Activated CD4-positive, CD25-positive, alpha-beta regulatory T cell treated with anti-CD3 and anti-CD28 coated beads, Interleukin-2, amount 50 U/mL, for 16 hours (primary cell): ENCODE data around the gene BCAS1.
A peak's percentile ranks its signal among the peaks of the same experiment; 100 is the strongest.
"Not testable (repeated sequence)": the region's sequence is repeated elsewhere in the genome, so short reads cannot be mapped to it uniquely, and the experiment has no call there.

ENCODE experiments used
- DNase-seq: peaks from one replicate; pipeline ENCODE4 v3.0.0-alpha.2; 2020; ENCODE audit warnings: low read depth, low spot score

BCAS1 gene

DNA sequence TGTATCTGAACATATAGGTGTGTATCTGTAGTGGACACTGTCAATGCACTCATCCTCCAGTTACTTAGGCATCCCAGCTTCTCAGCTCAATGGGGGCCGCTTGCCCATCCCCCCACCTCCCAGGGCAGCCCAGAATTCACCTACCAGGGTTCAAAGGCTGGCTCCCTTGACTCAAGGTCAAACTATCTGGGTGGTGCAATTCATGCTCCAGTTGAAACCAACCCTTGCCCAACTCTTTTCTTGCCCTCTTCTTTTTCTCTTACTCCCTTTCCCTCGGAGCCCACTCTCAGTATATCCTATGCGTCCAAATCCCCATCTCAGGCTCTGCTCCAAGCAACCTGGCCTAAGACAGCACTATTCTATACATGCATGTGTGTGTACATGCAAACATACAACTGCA, 127.4 kb downstream of the BCAS1 start:
- DNase-seq = no peak

DNA sequence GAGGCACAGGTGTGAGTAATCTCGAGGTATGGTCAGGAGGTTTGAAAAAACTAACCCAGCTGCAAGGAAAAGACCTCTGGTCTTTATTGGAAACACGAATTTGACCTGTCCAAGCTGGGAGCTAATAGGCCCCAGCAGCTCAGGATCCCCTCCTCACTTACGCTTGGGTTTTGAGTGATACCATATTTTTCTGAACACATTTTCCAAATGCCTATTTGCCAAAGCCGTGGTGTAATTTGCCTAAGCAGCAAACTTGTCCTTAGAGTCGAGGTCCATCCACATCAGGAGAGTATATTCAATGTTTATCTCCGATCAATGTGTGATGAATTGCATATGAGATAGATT, 128.0 kb downstream of the BCAS1 start:
- no peak for DNase-seq

DNA sequence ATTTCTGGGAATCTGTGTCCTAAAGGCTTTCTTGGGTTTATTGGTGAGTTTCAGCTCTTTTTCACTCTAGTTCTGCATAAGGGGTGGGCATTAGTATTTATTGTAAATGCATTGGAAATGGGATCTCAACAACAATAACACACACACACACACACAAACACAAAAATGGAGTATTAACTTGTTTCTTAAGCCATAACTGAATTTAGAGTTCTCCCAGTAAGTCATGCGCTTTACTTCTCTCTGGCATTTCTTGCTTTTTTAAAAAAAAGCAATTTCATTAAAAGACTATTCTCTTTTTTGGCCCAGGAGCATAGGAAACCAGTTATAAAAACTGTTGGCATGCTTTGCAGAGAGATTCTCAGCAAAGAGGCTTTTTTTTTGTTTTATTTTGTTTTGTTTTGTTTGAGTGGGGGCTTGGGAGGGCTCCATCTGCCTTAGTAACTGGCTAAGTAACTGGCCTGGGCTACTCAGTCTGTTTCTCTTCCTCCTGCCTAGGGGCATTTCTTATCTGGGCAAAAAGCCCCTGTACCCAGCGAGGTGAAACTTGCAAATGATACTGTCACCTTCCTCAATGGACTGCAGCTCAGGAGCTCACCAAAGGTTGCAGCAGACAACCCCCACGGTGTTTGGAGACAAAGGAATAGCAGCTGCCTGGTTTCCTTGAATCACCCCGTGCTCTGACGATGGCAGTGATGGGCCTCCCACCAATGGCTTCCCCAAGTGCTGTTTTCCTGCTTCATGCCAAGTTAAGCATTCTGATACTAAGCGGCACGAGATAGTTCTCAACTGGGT, 128.5 kb downstream of the BCAS1 start:
- no peak for DNase-seq

DNA sequence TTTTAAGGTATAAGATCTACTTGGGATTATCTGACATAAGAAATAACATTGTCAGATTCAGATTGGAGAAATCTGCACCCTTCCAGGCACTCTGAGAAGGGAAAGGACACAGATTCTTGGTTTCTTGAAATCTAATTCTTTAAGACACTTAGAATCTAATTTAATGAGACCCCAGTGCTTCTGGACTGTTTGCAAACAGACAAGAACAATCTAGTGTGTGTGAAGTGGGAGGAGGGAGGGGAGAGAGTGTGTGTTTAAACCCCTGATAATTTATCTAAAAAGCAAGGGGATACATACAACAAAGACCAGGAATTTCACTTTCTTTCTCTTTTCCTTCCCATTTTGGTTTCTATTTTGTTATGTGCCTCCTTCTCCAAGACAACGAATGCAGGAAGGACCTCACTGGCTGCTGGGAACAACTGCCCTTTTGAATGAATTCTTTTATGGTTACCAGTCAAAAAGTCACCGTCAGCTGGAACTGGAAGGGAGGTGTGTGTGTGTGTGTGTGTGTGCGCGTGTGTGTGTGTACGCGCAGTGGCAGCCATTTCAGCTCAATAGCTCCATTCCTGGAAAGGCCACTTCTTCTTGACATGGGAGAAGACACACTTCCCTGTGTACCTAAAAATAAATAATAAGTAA, 129.4 kb downstream of the BCAS1 start:
- DNase-seq = no peak

DNA sequence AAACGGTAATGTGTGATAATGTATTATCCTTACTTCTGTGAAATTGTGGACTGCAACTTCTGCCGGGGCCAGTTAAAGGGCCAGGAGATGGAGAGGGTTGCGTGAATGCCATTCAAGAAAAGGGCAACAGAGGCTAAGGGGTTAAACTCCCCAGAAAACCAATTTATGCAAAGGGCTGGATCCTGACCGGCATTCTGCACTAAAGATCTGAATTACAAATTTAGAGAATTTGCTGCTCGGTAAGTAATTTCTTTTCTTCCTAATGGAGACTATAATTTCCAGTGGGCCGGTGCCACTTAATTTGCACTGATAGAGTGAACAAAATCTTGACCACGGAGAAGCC, 130.1 kb downstream of the BCAS1 start:
- DNase-seq = no peak

DNA sequence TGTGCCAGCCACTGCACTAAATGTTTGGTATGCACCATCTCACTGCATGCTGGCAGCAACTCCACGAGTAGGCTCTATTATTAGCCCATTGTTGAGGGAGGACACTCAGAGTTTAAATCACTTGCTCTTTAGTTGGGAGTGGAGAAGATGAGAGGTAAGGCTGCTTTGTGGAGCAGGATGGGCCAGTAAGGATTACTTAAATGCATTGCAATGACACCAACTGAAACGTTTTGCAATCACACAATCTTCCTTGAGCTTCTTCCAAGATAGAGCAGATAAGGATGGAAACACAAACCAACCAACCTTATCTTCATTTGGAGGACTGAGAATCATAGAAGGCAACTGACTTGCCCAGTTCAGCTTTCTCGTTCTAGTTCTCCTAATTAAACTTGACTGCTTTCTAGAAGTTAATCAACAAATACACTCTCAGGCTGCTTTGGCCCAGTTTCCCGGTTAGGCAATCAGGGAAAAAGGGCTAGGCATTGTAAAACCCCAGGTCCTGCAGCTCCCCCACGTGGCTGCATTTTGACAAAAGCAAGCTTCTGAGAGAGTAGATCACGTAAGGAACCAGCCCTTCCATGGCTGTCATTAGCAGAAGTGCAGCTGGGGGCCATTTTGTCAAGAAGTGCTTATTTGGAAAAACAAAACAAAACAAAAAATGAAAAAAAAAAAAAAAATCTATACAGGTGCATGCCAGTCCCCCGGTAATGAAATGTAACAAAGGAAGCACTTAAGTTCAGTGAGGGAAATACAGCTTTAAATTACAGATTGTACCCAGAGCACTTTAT, 130.6 kb downstream of the BCAS1 start:
- peak; percentile 21 for DNase-seq

DNA sequence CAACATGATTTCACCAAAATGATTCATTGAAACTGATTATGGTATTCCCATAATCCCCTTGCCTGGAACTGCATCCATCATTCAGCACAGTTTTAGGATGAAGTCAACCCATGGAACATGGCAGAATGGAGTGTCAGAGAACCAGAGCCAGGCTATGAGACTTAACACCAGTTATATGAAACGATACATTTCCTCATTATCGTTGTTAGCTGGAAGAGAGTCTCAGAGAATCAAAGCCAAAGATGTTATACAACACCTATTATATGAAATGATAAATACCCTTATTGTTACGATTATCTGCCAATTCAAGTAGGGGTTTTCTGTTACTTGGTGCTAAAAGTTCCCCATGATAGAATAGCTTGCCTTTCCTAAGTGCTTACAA, 131.2 kb downstream of the BCAS1 start:
- no peak for DNase-seq

DNA sequence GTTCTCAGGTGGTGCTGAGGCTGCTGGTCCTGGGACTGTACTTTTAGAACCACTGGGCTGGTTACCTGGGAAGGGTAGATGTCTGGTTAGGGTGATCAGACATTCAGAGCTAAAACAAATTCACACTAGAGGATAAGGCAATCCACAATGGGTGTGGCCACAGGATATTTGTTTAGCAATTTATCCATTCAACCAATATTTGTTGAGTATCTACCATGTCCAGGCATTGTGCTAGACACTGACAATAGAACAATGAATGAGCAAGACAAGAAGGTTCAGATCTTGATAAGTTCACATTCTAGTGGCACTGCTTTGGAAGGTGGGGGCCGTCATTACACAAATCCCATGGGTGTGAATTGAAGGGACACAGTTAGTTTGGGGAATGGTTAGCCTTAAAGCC, 131.7 kb downstream of the BCAS1 start:
- no peak for DNase-seq

DNA sequence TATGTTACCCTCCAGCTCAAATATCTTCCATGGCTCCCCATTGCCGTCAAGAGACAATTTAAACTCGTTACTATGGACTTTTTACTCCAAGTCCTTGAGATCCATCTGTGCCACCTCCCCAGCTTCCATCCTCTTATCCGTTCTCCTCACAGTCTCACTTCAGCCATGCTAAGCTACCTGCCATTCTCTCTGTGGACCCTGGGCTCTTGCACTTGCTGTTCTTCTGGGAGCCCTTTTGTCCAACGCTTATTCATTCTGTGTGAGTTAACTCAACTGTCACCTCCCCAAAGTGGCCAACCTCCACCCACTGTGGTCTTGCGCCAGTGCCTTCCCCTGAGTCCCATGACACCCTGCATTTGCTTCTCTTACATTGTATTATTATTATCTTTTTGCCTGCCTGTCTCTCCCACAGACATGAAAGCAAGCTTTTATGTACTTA, 132.4 kb downstream of the BCAS1 start:
- DNase-seq = no peak

DNA sequence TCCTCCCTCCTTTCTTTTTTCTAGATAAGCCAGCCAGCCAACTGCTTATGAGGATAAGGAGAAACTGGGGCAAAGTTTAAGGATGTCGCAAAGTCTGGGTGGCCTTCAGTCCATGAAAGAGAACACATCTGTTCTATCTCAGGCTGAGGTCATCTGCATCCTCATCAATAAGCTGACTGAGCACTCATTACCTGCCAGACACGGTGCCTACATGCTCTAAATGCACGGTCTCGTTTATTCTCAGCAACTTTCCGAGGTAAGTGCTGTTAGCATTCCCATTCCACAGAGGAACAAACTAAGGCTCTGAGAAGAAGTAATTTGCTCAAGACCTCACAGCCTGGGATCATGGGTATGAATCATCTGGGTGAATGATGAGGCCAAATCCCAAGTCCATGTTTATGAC, 133.1 kb downstream of the BCAS1 start:
- no peak for DNase-seq

DNA sequence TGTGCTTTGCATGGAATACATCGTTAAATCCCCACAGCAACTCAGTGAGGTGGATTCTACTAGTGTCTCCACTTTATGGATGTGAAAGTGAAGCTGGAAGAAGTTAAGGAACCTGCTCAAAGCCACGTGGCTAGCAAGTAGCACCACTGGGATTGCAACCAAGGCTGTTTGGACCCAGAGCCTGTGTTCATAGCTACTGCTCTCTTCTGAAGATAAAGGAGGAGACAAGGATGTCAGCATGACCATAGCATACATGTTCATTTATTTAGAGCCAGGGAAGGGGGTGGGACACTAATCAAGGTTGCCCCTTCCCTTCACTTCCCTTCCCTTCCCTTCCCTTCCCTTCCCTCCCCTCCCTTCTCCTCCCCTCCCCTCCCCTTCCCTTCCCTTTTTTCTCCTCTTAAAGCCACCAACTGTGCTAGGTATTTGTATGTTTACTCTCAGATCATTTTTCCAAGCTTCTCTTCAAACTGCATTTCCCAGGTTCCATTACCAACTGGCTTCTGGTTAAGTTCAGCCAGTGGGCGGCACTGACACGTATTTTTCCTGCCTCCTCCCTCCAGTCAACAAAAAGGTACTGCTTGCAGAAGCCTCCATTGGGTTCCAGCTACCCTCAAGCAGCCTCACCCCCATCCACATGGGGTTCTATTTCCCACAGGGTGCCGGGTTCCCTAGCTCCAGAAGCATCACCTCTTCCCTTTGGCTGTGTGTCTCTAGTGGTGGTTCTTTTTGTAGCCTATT, 134.9 kb downstream of the BCAS1 start:
- DNase-seq = no peak

DNA sequence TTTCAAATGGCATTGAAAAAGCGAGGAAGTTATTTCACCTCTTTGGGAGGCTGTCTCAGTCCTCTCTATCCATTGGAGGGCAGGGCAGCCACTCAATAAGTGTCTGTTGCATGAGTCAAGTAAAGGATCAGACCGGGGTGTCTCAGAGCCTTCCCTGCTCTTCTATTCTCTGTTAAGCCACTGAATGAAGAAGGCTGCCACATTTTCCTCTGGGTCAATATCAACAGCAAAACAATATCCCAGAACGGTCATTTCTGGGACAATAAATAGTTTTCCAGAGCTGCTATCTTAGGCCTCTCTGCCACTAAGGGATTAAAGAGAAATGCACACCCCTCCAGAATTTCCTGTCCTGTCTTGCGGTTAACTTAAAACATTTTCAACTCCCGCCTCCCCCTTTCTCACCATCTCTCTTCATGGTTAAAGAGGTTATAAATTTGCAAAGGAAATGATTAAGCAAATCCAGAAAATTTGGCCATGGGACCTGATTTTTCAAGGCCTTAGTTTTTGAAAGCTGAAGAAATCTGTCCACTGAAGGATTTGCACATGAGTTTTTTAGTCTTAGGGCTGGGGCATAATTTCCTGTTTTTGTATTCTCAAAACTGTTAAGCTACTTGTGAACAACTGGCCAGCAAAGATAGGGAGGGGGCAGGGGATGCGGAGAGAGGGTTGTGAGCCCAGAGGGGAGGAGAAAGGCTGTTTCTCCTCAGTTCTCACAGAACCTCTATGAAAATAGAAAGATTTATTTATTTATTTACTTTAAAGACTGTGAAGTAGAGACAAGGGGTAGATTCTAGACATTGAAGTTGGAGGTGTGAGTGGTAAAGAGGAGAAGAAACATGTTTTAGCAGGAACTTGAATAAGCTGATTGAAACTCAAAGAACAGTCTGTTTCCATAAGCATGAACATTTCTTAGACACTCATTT, 135.7 kb downstream of the BCAS1 start:
- no peak for DNase-seq

DNA sequence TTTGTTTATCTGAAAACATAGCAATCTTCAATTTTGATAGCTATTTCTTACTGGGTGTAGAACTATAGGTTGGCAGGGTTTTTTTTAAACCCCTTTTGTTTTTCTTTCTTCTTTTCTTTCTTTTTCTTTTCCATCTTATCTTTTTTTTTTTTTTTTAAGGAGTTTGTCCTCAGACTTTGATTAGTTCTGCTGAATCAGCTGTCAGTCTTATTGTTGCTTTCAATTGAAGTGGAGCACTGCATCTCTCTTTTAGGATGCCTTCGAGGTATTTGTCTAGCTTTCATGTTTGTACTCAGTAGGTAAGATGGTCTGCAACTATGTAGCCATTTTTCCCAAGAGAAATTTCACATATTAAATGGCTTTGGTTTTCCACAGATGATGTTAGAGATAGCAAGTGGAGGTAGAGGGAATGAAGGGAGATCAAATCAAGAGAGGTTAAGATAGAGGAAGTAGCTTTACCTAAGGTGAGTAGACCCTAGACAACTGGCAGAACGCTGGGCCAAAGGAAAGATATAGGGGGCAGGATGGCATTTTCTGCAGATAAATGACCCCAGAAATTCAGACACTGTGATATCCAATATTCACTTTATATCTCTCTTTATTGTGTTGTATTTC, 137.1 kb downstream of the BCAS1 start:
- DNase-seq = no peak

DNA sequence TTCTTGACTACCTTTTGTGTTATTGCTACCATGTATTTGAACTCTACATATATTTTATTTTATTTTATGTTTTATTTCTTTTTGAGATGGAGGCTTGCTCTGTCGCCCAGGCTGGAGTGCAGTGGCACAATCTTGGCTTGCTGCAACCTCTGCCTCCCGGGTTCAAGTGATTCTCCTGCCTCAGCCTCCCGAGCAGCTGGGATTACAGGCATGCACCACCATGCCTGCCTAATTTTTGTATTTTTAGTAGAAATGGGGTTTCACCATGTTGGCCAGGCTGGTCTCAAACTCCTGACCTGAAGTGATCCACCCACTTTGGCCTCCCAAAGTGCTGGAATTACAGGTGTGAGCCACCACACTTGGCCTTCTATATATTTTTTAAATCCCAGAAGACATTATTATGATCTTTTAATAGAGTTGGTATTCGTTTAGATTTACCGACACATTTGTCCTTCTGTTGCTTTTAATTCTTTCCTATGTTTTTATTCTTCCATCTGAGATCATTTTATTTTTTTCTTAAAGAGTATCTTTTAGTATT, 137.7 kb downstream of the BCAS1 start:
- not testable (repeated sequence) for DNase-seq

DNA sequence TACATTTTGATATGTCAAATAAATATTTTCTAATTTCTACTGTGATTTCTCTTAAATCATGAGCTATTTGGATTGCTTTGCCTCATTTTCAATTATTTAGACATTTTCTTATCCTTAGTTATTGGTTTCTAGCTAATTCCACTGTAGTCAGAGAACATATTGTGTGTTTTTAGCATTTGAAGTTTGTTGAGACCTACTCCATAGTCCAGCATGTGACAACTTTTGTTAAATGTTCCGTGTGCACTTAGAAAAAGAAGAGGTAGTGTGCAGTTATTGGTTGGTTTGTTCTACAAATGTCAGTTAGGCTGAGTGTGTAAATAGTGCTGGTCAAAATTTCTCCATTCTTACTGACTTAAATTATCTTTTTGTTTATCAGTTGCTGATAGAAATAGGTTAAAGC, 138.8 kb downstream of the BCAS1 start:
- DNase-seq = no peak

DNA sequence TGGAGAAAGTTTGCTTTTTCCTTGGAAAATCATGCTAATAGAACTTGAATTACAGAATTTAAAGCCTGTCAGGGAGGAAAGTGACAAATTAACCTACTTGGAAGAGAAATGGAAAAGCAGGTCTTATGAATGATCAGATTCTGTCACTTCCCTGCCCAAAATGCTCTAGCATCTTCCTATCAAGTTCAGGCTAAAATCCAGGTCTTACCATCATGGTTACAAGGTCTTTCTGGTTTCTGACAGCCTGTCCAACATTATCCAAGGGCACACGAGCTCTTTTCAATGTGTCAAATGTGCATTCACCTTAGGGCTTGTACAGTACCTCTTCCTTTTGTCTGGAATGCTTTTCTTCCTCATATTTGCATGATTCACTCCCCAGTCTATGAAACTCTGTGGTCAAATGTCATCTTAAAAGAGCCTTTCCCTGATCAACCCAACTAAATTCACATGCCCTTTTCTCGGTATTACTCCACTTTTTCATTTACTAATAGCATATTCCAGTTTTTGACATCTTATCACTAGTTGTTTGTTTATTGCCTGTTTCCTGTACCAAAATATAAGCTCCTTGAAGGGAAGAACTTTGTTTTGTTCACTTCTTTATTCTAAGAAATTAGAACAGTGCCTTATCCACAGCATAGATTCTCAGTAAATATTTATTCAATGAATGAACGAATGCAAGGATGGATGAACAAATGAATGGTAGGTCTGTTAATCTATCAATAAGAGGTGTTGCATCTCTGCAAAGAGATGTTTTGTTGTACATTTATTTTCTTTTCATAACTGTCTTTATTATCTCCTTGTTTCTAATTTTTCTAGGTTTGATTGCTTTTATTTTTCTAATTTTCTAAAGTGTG, 139.5 kb downstream of the BCAS1 start:
- DNase-seq = no peak

DNA sequence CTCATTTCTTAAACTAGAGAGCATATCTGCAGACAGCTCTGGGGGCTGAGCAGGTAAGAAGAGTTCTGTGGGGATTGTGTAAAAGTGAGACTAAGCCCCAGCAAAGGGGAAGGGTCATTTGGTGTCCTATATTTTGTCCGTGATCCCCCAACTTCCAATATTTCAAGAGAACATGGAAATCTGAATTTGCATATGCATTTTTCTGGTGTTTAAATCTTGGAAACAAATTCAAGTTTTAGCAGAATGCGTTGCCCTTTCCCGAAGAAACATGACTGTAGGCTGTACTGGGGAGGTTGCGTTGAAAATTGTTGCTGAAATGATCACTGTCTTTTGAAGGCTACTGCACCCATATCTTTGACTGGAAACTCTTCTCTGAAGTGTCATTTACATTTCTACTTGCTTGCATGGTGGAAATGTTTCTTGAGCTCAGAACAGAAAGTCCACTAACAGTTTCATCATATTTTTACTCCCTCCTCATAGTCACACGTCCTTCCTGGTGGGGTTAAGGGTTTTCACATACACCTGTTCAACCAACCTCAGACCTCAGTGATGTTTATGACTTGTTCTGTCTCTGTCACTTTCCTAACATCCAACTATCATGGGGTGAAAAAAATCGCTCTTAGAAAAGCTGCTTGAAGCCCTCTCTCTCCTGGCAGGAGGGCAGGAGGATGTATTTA, 140.3 kb downstream of the BCAS1 start:
- no peak for DNase-seq

DNA sequence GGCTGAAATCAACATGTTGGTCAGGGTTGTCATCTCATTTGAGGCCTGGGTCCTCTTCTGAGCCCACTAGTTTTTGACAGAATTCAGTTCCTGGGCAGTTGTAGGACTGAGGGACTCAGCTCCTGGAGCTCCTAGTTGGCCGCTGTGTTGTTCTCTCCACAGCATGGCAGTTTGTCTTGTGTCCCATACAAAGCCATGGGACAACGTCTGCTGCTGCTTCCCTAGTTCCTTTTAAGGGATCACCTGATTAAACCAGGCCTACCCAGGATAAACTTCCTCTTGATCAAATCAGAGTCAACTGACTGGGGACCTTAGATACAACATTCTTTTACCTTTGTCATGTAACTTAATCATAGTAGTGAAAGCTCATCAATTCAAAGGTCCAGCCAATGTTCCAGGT, 141.0 kb downstream of the BCAS1 start:
- no peak for DNase-seq

DNA sequence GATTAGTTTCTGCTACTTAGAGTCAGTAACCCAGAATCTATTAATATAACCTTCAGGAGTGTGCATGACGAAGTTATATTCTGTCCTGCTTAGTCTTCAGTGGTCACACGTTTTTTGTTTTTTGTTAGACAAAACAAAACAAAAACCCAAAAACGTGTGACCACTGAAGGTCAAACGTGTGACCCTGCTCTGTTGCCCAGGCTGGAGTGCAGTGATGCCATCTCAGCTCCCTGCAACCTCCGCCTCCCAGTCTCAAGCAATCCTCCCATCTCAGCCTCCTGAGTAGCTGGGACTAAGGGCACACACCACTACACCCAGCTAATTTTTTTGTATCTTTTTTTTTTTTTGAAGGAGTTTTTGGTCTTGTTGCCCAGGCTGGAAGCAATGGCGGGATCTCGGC, 142.4 kb downstream of the BCAS1 start:
- no peak for DNase-seq
